Upper lobe of left lung (tissue), 4 donors: ENCODE measurements around the gene CD96.

Experiments used
- CTCF ChIP-seq, 6 experiments: fragments of 450-650 bp in 4 of 6; fragments of 200-600 bp in 2 of 6; sonication (generic) in 2 of 6; IDR thresholded peaks; one replicate each; pipeline ENCODE4 v1.5.1; 2016 to 2019; ENCODE audit warnings: antibody characterized with exemption in 6 of 6
- EP300 ChIP-seq, 4 donors: sonication (generic); formaldehyde crosslinking; IDR thresholded peaks; one replicate each; pipeline ENCODE4 v1.5.1; 2017; ENCODE audit warnings: antibody characterized with exemption in 4 of 4, control low read depth in 2 of 4
- POLR2A ChIP-seq, 4 donors: fragments of 450-650 bp; IDR thresholded peaks; one replicate each; pipeline ENCODE4 v1.5.1; 2016 to 2017; ENCODE audit warnings: antibody characterized with exemption in 4 of 4, mild to moderate bottlenecking in 2 of 4

DNA sequence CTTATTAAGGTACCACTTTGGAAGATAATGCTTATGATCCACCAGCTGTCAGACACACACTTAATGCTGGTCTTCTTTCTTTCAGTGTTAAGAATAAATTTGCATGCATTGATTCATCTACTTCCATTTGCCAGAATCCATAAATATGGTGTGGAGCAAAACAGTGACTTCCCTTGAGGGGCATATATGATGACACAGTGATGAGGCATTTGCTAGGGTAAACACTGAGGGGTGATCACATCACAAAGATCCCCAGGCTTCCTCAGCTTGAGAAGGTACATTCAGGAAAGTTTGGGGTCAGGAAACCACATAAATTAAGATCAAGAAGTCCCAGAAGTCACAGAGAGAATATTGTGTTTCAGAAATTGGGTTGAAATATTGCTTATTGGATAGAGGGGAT lies 63.0 kb downstream of the CD96 start:
- TF ChIP-seq POLR2A (IDR thresholded peaks at IDR 0.05) (no peak), EP300 (IDR thresholded peaks at IDR 0.05) (no peak), CTCF (IDR thresholded peaks at IDR 0.05) (no peak)
